ENCODE results near the gene FIGLA.

DNA sequence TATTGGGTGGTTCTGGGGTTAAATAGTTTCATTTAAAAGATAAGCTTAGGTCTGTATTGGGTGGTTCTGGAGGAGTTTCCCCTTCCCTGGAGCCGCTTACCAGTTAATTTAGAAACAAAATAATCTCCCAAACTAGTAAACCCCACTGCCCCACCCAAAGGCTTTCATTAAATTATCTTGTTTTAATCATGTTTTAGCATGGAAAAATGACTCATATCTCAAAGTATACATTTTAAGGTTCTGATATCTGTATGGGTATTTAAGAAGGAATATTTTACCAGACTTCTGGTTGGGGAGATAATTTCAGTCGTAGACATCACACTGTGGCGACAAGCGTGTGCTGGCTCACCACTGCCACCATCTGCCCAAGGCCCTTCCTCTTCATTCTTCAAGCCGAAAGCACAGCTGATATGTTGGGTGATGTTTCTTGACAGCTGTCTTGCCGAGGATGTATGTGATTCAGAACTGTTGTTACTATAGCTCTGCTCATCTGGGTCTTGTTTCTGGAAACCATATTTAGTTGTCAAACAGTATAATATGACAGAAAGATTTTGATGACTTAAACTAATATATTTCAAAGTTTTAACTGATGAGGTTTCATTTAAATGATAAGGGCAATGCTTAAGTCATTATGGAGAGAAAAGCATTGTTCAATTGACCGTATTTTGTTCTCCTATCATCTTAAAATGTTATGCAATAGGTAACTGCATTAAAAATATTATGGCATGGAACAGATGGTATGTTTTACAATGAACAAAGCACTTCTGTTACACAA lies 5.1 kb downstream of the FIGLA start:
- TF ChIP-seq POLR2A (IDR thresholded peaks at IDR 0.05; ENCODE audit: low read length) (no peak), GATA1 (IDR thresholded peaks at IDR 0.05; ENCODE audit: low read depth, low read length) (no peak)

Data from erythroblast (primary cell).